HG03432 (cell line): ENCODE data around the gene GDI2.
"Not testable (repeated sequence)": the region's sequence is repeated elsewhere in the genome, so short reads cannot be mapped to it uniquely, and the experiment has no call there.

ENCODE experiments used
- ATAC-seq: cut with Tn5 transposase; IDR thresholded peaks from one replicate; pipeline ENCODE4 v1.9.1; 2021; ENCODE audit warnings: mild to moderate bottlenecking, moderate library complexity; ENCODE audit not compliant: unreplicated experiment

The GDI2 gene

DNA sequence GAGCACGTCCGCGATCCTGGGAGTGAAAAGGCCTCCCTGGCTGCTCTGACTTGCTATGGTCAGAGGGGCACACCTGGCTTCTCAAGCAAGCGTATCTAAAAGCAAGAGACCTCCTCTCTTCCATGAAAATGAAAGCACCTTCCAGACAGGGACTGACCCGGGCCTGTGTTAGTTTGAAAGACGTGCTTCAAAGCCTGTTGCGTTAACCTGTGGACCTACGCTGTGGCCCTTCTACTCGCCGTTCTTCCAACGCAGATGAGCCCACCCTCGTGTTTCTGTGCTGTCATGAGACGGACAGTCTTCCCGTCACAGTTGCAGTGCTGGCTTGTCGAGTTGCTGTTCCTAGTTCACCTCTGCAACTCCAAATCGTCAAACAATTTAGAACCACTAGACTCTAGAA is 15.5 kb upstream of the GDI2 start:
- no peak for ATAC-seq

DNA sequence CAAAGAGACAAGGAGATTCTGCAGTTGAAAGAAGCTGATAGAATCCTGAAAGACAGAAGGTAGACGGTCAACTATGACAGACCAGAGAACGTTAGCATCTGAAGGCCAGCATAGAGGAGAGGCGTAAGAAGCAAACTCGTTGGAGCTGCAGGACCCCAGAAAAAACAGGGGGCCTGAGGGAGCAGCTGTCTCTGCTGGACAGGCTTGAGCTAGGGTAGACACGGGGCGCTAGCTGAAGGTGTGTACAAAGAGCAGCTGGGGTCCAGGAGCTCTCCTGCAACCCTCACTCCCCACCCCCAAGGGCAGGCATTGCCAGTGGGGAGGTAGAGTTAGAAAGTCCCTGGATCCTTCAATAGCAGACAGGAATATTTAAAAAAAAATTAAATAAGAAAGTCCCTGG is 14.6 kb upstream of the GDI2 start:
- no peak for ATAC-seq

DNA sequence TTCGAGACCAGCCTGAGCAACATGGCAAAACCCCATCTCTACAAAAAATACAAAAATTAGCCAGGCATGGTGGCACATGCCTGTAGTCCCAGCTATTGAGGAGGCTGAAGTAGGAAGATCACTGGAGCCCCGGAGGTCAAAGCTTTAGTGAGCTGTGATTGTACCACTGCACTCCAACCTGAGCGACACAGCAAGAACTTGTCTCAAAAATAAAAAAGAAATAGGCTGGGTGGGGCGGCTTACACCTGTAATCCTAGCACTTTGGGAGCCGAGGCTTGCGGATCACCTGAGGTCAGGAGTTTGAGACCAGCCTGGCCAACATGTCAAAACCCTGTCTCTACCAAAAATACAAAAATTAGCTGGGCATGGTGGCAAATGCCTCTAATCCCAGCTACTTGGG is 13.3 kb upstream of the GDI2 start:
- not testable (repeated sequence) for ATAC-seq

DNA sequence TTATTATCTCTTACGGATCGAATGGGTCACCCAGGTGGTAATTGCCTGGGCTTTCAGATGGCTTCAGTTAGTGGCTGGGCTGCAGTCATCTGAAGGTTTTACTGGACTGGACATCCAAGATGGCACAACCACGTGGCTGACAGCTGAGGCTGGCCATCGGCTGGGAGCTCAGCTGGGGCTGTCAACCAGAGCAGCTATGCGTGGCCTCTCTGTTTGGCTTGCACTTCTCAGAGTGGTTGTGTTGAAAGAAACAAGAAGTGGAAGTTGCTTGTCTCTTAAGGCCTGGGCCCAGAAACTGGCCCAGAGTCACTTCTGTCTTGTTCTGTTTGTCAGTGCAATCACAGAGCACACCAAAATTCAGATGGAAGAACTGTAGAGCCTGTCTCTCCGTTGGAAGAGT is 5.7 kb upstream of the GDI2 start:
- ATAC-seq = no peak

DNA sequence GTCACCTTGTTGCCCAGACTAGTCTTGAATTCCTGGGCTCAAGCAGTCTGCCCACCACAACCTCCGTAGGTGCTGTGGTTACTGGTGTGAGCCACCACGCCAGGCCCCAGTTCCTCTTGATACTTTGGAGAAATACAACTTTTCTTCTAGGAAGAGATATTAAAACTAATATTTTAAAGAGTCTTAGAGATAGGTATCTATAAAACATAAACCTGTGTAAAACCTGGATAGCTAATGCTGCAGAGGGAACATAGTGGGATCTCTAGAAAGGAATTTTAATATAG is 4.8 kb upstream of the GDI2 start:
- ATAC-seq = no peak

DNA sequence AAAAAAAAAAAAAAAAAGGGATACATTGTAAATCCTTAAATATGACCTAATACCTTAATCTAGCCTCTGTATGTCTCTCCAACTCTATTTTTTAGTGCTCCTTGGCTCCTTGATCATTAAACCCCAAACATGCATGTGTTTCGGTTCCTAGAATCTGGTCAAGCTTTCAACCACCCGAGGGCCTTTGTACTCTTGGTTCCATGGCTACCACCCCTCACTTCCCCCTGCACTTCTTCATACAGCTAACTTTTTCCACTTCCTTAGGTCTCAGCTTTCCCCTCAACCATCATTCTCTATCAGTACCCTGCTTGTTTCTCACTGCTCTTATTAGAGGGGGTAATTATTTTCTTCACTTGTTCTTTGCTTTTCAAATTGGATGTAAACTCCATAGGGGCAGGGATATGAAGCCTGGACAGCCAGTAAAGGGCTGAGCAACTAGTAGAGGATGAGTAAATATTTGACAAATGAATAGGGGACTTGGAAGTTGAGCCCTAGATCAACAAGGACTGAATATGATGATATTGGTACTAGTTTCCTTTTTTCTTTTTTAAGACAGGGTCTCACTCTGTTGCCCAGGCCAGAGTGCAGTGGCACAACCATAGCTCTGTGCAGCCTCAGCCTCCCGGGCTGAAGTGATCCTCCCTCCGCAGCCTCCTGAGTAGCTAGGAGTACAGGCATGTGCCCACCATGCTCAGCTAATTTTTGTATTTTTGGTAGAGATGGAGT is 4.3 kb upstream of the GDI2 start:
- ATAC-seq = no peak

DNA sequence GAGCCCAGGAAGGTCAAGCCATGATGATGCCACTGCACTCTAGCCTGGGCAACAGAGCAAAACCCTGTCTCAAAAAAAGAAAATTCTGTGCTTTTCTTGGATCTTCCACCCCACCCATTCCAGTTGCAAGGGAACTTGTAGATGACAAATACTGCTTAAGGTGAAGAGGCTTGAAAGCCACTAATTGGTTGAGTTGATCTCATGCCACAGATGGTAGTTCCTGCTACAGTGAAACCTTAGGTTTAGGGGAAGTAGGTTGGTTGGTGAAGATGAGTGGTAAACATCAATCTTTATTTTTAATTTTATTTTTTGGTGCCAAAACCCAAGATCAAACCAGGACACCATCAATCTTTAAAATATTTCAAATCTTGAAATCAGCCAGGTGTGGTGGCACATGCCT is 2.9 kb upstream of the GDI2 start:
- no peak for ATAC-seq

DNA sequence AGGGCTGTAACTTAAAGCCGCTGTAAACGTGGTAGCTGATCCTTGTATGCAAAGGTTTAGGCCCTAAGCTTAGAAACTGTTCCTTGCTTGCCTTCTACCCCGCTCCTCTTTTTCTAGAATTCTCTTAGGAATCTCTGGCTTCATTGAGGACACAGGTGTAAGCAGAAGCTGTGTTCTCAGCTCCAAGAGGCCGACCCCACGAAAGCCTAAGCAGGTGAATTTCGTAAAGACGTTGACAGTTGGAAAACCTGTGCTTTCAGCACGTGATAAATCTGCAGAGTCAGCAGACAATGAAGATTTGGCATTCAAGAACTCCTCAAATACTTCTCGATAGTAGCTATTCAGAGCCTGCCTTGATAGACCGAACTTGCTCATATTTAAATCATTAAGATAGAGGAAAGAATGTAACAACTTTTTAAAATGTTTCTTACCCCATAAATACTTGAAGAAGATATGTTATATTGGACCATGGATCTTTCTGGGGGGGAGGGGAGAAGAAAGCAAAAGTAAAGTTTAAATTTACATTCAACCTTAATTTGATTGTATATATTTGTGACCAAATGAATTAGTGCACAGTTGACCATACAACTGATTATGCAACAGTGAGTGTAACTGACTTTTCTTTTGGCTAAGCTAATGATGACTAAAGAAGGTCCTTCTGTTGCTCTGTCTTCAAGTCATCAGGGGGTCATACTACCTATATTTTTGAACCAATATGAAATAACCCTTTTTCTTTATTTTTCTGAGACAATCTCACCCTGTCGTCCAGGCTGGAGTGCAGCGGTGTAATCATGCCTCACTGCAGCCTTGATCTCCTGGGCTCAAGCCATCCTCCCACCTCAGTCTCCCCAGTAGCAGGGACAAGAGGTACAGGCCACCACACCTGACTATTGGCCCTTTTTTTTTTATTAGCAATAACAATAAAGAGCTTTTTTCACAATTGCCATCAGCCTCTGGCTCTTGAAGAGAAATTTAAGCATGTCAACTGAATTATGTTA is 1.2 kb upstream of the GDI2 start:
- ATAC-seq = no peak

DNA sequence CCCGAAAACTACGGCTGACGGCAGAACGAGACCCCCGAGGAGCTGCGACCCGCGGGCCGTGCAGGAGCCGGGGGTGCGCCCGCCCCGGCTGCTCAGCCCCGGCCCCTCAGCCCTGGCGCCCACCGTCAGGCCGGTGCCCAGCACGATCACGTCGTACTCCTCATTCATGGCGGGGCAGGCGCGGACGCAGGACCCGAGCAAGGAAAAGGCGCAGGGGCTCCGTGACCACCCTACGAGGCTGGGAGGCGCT is 218 bp downstream of the GDI2 start:
- peak; percentile 26 for ATAC-seq

DNA sequence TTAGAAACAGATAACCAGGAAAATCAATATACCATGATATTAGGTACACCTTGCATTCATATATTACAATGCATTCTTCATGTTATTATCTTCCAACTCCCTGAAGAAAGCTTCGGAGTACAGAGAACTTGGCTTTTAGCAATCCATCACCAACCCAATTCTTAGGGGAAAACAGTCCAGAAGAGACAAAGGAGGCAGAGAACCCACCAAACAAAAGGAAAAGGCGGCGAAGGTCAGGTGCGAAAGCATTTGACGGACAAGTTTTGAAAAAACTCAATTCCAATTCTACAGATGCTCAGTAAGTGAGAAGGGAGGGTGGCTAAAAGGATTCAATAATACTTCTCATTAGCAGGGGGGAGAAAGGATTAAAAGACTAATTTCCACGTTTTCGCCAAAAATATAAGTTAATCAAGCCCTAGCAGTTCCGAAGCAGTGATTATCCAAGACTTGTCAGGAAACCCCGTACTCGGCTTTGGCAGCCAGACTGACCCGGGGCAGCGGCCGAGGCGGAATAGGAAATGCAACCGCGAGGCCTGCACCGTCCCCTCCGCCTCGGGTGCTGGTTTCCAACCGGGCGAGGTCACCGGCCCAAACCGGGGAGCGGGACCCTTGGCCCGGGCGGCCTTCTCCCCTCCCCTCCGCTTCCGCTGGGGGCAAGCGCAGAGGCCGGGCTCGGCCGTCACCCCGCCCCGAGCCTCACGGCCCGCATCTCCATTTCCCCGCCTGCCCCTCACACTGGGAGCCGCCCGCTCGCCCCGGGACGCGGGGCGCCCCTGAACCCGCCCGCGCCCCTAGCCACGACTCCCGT is 747 bp downstream of the GDI2 start:
- ATAC-seq = peak; percentile 31

DNA sequence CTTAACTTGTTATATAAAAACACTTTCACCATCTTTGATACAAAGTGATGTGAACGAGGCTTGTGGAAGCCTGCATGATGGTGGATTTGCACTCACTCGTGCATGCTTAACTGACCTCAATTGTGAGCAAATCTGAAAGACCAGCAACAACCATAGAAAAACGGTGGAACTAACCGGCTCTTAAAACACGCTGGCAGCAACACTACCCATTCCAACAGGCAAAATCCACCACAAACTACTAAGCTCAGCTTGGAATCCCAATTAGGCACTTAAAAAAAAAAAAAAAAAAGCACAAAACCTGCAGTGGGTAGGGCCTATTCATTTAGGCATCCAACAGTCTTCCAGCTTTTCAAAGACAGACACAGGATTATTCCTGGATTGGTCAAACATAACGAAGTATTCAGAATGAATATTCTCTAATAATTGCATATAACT is 1.8 kb downstream of the GDI2 start:
- ATAC-seq = no peak

DNA sequence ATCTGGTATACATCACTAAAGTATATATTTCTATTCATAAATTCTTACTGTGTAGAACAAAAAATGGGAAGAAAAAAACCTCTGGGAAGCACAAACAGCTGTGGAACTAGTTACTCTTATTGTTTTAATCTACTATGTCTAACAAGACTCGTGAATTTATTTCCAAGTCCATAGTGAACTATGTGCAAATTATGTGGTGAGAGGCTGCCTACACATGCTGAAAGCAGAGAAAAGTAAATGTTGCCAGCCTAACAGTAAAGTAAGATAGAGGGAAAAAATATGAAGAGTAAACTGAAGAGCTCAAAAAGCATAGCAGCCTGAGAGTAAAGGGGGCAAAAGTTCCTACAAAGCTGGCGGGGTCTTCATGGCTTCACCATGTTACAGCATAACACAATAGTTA is 3.0 kb downstream of the GDI2 start:
- ATAC-seq = no peak

DNA sequence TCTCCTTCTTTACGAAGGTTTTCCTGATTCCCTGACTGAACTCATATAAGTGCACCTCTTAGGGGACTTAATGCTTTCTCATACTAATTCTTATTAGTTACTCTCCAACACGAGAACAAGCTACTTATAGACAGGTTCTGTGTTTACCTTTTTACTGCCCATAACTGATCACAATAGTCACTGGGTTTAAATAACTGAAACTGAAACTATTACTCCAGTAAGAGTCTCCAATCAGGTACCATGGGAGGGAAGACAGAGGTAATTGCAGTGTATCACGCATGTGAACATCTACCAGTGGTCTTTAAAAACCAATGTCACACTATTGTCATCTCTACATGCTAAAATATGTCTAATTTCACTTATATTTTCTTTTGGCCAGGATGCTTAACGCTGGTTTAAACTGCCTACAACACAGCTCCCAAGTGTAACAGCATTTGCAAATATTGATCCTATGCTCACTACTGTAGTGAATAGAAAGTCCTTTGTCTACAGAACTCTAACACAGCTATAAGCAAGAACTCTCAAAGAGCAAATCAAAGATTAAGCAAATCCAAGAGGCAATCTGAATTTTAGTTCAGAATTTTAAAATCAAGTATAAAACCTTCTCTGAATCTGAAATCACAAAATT is 3.6 kb downstream of the GDI2 start:
- no peak for ATAC-seq

DNA sequence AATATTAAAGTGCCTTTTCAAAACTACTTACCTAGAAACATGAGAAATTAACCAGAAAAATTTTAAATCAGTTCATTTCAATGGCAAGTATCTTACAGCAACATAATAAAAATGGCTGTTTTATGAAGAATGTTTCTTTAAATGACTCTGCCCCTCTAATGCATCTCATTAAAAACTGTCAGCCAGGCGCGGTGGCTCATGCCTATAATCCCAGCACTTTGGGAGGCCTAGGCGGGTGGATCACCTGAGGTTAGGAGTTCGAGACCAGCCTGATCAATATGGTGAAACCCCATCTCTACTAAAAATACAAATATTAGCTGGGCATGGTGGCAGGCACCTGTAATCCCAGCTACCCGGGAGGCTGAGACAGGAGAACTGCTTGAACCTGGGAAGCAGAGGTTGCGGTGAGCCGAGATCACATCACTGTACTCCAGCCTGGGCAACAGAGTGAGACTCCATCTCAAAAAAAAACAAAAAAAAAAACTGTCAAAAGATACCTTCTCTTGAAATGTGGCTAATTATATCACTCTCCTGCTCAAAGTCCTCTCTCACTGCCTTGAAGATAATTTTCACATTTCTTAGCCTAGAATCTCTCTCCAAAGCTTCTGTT is 4.3 kb downstream of the GDI2 start:
- ATAC-seq = not testable (repeated sequence)

DNA sequence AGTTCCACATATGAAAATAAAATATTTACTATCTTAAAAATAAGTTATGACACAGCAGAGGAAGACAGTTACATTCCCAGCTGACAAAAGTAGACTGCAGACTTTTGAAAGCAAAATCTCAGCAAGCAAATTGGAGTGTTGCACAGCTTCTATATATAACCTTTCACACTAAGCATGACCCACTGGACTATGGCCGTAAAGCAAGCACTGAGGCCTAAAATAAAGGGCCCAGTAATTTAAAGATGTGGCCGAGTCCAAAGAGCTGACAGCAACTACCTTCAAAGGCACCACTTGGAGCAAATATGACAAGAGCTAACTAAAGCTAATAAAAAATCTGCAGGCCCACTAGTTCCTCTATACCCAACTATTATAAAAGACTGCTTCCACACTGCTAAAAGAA is 6.5 kb downstream of the GDI2 start:
- no peak for ATAC-seq

DNA sequence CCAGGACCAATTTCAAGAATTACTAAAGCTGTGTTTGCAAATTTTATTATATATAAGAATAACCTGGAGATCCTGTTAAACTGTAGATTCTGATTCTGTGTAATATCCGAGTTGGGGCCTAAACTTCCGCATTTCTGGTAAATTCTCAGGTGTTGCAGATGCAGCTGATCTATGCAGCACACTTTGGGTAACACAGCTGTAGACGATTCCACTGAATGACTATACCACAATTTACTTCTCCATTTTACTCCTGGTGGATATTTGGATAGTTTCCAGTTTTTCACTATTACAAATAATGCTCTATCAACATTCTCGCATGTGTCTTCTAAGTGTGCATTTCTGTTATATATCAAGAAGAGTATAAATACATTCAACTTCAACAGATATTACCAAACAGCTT is 7.5 kb downstream of the GDI2 start:
- no peak for ATAC-seq

DNA sequence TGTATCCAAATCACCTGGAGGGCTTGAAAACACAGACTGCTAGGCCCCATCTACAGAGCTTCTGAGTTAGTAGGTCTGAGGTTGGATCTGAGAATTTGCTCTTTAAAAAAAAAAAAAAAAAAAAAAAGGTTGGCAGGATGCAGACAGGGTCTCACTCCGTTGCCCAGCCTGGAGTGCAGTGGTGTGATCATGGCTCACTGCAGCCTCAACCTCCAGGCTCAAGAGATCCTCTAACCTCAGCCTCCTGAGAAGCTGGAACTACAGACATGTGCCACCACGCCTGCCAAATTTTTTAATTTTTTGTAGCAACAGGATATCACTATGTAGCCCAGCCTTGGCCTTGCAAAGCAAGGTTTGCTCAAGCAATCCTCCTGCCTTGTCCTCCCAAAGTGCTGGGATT is 8.0 kb downstream of the GDI2 start:
- no peak for ATAC-seq

DNA sequence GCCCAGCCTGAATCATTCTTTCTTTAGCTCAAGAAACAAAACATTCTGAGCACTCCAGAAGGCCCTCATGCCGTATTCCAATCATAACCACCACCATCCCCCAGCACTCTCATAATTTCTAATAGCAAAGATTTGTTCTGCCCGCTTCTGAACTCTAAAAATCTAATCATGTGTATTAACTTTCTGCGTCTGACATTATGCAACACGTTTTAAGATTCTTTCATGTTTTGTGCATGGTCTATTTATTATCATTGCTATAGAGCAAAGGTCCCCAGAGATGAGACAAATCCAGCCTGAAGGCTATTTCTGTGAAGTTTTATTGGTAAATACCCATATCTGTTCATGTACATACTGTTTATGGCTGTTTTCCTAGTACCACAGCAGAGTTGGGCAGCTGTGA is 8.8 kb downstream of the GDI2 start:
- ATAC-seq = no peak

DNA sequence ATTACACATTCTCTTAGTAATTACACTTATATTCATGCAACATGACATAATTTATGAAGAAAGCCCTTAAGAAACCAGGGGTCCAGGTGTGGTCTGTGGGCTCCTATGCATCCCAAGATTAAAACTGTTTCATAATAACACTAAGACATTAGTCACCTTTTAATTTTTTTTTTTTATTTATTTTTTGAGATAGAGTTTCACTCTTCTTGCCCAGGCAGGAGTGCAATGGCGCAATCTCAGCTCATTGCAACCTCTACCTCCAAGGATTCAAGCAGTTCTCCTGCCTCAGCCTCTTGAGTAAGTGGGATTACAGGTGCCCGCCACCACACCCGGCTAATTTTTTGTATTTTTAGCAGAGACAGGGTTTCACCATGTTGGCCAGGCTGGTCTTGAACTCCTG is 12.5 kb downstream of the GDI2 start:
- ATAC-seq = no peak

DNA sequence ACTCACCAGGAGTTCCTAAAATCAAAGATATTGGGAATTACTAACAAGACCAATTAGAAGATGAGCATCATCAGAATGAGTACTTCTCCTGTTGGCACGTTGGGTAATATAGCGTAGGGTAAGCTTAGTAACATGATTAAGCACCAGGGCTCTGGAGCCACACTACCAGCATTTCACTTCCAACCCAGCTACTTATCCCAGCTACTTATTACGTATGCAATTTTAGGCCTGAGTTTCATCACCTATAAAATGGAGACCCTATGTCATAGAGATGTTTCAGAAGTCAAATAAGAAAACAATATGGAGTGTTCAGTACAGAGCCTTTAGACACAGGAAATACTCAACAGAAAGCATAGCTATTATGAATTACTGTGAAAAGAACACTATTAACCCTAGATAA is 19.0 kb downstream of the GDI2 start:
- no peak for ATAC-seq

DNA sequence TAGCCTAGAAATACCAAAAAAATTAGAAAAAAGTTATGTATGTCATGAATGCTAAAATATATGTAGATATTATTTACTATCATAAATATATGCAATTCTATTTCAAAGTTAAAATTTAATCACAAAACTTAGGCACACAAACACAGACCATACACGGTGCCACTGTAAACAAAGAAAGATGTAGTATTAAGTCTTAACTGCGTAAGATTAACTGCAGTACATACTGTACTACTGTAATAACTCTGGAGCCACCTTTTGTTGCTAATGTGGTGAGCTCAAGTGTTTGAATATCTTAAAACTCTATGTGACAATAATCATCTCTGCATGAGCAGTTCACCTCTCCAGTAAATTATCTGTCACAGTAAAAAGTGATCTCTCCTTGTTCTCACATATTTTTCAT is 23.6 kb downstream of the GDI2 start:
- no peak for ATAC-seq
